HG03135 (cell line): ENCODE results near the gene DPH2.

Experiments
- ATAC-seq: cut with Tn5 transposase; IDR thresholded peaks from one replicate; pipeline ENCODE4 v1.9.1; 2021; ENCODE audit warnings: mild to moderate bottlenecking, moderate library complexity; ENCODE audit not compliant: unreplicated experiment

The DPH2 gene

GRCh38 chr1:43981636-43982035 is 11.8 kb downstream of the DPH2 start:
- ATAC-seq: no peak

GRCh38 chr1:43982241-43982640 is 12.4 kb downstream of the DPH2 start:
- no peak for ATAC-seq

DNA sequence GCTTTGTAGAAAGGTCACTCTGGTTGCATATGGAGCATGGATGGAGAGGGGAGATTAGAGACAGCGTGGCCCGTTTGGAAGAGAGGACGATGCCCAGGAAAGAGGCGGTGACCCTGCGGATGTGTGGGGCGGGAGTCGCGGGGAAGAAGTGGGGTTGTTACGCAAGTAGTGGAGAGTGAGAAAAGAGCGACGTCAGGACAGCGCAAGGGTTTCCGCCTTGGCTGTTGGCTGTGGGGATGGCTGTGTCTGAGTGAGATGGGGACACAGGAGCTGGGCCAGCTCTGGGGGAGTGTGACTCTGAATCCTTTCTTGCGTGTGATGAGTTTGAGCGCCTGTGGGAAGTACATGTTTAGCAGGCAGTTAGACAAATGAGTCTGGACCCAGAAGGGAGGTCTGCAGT is 13.0 kb downstream of the DPH2 start:
- no peak for ATAC-seq

- no peak for ATAC-seq
Measured at GRCh38 chr1:43983253-43983899, 13.6 kb downstream of the DPH2 start.

DNA sequence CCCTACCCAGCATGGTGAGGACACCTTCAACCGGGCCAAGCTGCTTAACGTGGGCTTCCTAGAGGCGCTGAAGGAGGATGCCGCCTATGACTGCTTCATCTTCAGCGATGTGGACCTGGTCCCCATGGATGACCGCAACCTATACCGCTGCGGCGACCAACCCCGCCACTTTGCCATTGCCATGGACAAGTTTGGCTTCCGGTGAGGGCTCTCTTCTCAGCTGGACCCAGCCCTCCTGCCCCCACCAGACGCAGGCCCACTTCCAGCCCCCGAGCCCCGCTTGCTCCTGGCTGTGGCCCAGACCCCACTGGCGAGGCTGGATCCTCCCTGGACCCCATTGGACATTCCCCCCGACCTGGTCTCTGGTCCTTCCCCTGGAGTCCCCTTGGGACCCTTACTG is 15.0 kb downstream of the DPH2 start:
- ATAC-seq: no peak

DNA sequence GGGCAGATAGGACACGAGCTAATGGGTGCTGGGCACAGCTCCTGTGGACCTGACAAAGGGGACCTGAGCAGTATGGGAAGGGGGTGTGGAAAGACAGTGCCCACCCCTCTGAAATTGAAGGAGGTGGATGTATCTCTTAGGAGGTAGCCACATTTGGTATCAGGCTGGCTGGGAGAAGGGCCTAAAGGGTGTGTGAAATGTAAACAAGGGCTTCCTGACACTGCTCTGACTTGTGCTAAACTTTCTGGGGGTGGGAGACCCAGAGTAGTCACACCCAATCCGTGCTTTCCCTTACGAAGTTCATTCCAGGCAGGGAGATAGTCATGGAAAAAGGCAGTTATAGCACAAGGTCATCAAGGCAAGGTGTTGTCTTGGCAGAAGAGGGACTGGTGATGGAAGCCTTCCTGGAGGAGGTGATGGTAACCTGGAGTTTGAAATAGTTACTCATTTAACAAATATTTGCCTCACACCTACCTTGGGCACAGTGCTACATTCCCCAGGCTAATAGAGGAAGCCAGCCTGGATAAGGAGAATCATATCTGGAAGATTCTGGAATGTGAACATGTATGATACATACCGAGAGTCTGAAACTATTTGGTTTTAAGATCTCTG is 16.3 kb downstream of the DPH2 start:
- ATAC-seq: no peak

- no peak for ATAC-seq
Measured at GRCh38 chr1:43986712-43987111, 16.9 kb downstream of the DPH2 start.

GRCh38 chr1:43987159-43987902 is 17.5 kb downstream of the DPH2 start:
- ATAC-seq: no peak

DNA sequence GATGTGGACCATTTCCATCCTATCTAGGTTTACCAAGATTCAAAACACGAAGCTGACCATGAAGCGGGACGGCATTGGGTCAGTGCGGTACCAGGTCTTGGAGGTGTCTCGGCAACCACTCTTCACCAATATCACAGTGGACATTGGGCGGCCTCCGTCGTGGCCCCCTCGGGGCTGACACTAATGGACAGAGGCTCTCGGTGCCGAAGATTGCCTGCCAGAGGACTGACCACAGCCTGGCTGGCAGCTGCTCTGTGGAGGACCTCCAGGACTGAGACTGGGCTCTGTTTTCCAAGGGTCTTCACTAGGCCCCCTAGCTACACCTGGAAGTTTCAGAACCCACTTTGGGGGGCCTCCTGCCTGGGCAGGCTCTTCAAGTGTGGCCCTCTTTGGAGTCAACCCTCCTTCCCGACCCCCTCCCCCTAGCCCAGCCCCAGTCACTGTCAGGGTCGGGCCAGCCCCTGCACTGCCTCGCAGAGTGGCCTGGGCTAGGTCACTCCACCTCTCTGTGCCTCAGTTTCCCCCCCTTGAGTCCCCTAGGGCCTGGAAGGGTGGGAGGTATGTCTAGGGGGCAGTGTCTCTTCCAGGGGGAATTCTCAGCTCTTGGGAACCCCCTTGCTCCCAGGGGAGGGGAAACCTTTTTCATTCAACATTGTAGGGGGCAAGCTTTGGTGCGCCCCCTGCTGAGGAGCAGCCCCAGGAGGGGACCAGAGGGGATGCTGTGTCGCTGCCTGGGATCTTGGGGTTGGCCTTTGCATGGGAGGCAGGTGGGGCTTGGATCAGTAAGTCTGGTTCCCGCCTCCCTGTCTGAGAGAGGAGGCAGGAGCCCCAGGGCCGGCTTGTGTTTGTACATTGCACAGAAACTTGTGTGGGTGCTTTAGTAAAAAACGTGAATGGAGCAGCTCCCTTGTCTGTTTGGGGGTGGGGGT is 20.7 kb downstream of the DPH2 start:
- ATAC-seq: no peak

- ATAC-seq: no peak
Measured at GRCh38 chr1:43991200-43991475, 21.3 kb downstream of the DPH2 start.

DNA sequence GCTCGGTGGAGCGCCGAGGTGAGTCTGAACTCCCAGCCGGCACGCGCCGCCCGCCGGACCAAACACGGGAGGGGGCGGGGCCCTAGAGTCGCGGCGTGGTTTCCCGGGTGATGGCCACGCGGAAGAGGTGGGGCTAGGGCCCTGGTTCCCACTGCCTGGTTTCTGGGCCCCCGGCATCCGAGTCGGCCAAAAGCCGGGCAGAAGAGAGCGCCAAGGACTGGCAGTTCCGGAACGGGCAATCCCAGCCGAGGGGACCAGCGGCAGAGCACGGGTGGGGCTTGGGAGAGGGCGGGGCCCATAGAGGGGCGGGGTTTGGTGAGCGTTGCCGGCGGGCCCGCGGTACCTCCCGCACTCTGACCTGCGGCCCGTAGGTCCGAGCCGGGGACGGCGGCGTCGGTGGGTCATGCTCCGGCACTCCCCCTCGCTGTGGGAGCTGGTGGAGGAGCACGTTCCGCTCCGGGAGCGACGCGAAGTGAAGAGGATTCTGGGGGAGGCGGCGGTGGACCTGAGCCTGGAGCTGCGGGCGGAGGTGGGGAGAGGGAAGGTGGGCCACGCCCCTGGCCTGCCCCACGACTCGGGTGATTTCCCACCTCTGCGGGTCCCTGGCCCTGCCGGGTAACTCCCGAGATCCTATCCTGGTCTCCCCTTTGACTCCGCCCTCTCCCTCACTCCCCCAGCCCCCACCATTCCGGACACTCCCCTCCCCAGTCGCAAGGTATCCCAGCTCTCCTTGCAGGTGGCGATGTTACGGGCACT is 21.8 kb downstream of the DPH2 start, which contains the start of gene CCDC24:
Gene CCDC24 (plus strand): TSS at position 124 of the 756 bp plus-strand sequence. CDS start 280 bp downstream, at position 404.
- peak; percentile 64 for ATAC-seq

DNA sequence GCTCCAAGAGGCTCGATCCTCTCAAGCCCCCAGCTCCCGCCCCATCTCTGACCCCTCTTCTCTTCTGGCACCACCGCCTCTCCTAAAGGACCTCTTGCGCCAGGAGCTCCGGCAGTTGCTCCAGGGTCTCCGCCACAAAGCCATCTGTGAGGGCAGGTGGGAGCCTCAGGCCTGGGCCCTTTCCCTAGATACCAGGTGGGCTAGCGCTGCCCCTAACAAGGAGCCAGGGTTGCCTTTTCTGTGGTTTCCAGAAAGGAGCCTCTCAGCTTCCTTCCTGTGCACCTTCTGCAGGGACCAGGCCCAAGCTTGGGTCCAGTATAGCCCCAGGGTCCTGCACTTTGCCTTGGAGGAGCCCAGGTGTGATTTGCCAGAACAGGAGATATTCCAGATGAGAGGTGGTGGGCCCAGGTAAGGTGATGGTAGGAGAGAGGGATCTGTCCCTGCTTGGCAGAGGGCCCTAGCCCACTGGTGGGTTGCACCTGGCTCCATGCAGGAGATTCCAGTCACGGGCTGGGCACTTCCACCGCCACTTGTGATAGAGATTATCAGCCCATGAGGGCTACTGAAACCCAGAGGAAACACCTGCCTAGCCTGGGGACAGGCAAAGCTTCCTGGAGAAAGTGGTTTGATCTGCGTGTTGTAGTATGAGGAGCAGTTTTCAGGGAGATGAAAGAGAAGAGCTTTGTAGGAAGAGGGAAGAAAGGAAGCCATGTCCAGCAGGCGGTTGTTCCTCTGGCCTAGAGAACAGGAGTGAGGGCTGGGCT is 22.6 kb downstream of the DPH2 start:
- ATAC-seq: no peak

DNA sequence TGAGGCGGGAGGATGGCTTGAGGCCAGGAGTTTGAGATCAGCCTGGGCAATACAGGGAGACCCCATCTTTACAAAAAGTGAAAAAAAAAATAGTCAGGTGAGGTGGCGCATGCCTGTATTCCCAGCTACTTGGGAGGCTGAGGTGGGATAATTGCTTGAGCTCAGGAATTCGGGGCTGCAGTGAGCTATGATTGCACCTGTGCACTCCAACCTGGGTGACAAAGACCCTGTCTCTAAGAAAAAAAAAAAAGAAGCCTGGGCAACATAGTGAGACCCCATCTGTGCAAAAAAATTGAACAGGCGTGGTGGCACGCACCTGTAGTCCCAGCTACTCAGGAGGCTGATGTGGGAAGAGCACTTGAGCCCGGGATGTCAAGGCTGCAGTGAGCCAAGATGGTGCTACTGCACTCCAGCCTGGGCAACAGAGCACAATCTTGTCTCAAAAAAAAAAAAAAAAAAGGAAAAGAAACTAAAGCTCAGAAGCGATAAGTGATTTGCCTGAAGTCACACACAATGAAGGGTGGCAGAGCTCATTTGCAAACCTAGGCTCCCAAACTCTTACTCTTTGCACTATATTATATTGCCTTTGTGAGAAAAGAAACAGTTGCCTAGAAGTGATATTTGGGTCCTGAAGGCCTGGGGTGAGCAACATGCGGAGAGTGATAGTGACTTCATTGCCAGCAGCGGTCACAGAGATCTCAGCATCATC is 23.6 kb downstream of the DPH2 start:
- ATAC-seq: no peak

DNA sequence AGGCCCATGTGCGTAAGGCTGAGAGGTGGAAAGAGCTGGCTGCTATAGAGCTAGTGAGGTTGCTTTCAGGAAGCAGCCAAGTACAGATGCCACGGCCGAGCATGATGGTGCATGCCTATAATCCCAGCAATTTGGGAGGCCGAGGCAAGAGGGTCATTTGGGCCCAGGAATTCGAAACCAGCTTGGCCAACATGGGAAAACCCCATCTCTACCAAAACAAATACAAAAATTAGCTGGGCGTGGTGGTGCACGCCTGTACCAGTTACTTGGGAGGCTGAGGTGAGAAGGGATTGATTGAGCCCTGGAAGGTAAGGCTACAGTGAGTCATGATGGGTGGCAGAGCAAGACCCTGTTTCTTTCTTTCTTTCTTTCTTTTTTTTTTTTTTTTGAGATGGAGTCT is 24.3 kb downstream of the DPH2 start:
- ATAC-seq: no peak

GRCh38 chr1:43994794-43995790 is 25.3 kb downstream of the DPH2 start:
- no peak for ATAC-seq

- no peak for ATAC-seq
Measured at GRCh38 chr1:43995984-43996732, 26.3 kb downstream of the DPH2 start.

GRCh38 chr1:43996733-43997115 is 26.9 kb downstream of the DPH2 start:
- no peak for ATAC-seq
